GM19452 (cell line): ENCODE data around the gene H1-8.

Experiments used
- ATAC-seq: cut with Tn5 transposase; IDR thresholded peaks from one replicate; pipeline ENCODE4 v1.9.1; 2021; ENCODE audit not compliant: unreplicated experiment

The H1-8 gene

GRCh38 chr3:129555153-129555550, 12.2 kb downstream of the H1-8 start:
- no peak for ATAC-seq

DNA sequence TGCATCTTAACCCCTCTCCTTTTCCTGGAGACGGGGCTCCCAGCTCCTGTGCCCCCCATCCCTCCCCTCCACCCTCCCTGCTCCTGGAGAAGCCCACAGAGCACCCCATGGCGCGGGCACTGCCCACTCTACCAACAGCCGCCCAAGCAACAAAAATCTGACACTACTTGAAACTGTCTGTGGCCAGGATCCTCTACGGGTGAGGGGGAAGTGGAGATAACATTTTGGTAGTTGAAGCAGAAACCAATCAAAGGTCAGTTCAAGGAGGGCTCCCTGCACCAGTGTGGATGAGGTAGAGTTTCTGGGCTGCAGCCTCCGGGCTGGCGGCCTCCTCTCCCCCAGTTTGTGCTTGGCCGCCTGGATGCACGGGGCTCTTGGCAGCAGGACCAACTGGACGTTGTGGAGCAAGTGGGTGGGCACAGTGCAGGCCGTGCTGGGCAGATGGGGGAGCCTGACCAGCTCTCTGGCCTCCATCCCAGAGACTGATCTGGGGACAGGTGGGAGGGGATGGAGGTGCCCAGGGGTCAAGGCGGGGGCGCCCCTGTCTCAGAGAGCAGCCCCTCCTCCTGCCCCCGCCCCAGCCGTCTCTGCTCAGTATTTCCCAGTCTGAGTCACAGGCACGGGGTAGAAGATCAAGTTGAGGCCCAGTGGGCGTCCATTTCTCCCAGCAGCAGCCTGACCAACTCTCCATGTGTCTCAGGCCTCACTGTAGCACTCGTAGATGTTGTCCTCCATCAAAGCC, 12.8 kb downstream of the H1-8 start:
- ATAC-seq, result no peak

- ATAC-seq, result no peak
Observed at GRCh38 chr3:129556358-129556695, 13.4 kb downstream of the H1-8 start.

DNA sequence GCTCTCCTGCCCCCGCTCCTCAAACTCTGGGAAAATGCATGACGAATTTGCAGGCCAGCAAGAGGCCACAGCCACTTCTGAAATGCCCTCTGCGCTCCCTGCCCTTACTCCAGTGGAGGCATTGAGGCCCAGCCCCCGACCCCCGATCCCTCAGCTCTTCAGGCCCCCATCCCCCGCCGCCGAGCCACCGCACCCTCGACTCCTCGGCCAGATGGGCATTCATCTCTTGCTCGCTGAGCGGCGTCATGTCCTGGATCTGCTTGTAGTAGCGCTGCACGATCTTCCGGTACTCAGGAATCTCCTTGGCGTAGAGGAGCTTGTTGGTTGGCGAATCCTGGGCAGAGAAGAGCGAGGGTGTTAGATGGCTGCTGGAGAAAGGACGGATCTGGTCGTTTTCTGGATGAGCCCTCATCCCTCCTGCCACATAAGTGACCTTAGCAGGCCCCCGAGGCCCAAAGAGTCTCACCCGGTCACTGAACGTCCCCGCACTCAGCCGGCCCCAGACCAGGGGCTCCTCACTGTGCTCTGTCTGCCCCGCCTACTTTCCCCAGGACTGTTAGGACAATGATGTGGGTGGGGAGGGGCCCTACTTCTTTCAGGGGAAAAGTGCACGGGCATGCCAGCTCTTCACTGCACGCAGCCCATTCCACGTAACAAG, 14.0 kb downstream of the H1-8 start:
- no peak for ATAC-seq

GRCh38 chr3:129557548-129557894, 14.5 kb downstream of the H1-8 start:
- no peak for ATAC-seq

- ATAC-seq, result no peak
Observed at GRCh38 chr3:129558081-129558771, 15.3 kb downstream of the H1-8 start.

GRCh38 chr3:129558772-129559564, 16.0 kb downstream of the H1-8 start:
- ATAC-seq, result no peak

GRCh38 chr3:129559565-129560079, 16.6 kb downstream of the H1-8 start:
- ATAC-seq, result no peak

DNA sequence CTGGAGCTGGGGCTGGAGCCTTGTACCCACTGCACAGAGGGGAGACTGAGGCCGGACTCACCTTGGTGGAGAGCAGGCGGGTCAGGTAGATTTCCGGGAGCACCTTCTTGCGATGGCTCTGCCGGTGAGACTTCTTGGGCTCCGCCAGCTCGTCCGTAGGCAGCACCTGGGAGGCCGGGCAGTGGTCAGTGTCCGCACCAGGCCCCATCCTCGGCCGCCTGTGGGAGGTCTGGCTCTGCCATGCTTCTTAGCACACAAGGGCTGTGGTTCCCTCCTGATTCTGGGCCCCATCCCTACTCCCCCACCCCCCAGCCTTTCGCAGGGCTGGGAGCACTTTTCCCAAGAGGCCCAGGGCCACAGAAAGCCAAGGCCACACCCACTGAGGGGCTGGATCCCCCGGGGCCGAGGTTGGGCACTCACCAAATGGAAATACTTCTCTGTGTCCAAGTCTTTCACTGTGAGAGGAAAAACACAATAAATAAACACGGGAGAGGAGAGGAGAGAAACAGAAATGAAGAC, 17.4 kb downstream of the H1-8 start:
- ATAC-seq, result no peak

DNA sequence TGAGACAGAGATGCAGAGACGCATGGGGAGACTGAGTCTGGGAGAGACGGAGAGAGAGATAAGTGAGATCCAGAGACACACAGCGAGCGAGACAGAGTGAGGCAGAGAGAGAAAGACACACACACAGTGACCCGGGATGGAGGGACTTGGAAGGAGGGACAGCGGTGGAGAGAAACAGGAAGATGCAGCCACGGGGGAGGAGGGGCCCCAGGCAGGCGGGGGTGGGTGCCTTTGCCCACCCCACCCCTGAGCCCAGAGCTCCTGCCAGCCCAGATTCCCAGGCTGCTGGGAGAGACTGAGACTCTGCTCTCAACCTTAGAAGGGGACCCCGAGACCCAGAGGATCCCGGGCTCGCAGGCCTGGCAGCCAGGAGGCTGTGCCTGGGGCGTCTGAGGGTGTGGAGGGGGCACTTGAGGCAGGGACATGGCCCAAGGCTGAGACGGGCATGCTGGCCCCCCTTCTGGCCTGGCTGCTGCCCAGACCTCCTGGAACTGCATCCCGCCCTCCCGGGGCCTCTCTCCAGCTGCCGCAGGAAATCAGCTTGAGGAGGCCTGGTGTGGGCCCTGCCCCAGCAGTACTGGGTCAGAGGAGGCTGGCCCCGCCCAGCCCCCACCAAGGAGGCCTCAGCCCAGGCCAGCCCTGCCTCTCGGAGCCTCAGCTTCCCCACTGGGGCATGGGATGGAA, 18.1 kb downstream of the H1-8 start:
- ATAC-seq, result no peak

- no peak for ATAC-seq
Observed at GRCh38 chr3:129561619-129562248, 18.8 kb downstream of the H1-8 start.

DNA sequence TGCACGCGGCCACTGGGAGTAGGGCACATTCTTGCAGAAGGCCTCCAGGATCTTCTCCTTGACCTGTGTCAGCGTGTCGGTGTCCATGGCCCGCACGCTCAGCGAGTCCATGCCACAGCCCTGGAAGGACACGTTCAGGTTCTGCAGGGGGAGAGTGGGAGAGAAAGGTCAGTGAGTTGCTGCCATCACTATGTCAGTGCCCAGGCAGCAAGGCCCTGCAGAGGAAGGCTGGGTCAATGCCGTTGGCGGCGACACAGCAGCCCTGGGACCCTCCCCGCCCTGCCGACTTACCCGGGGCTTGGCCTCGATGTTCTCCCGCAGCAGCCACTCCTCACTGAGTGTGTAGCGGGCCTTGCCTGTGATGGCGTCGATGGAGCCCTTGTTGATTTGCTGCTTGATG, 19.8 kb downstream of the H1-8 start:
- ATAC-seq, result no peak

DNA sequence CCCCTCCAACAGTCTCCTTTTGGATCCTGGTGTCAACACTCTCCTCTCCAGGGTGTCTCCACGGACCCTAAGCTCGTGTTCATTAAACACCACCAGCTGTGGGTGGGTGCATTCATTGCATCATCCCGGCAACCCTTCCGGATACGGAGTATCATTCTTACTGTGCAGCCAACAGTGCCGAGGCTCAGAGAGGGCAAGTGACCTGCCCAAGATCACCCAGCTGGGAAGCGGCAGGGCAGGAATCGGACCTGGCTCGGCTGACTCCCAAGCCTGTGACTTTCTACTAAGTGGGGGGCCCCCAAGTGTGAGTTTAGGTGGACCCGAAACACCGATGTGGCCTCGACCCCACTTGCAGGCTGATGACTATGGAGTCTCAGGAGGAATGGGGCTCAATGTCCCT, 20.4 kb downstream of the H1-8 start:
- ATAC-seq, result no peak

DNA sequence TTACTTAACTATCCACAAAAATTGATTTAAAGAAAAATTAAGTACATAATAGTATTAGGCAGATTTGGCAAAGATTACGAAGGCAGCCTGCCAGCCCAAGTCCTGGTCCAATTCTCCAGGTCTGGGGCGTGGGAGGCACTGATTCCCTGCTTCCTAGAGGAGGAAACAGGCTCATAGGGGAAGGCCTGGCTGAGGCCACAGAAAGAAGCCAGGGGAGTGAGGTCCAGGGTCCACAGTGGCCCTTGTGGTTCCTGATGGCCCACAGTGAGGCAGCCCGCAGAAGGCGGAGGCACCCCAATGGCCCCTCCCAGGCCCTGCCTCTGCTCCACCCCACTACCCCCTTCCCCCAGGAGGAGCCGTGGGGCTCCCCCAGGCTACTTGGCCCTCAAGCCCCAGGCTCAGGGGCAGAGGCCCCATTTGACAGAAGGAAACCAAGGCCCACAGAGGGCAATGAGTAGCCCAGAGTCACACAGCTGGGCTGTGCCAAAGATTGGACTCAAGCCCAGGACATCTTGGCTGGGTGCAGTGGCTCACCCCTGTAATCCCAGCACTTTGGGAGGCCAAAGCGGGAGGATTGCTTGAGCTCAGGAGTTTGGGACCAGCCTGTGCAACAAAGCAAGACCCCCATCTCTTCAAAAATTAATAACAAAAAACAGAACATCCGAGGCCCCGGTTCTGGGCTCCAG, 21.0 kb downstream of the H1-8 start:
- ATAC-seq, result no peak

DNA sequence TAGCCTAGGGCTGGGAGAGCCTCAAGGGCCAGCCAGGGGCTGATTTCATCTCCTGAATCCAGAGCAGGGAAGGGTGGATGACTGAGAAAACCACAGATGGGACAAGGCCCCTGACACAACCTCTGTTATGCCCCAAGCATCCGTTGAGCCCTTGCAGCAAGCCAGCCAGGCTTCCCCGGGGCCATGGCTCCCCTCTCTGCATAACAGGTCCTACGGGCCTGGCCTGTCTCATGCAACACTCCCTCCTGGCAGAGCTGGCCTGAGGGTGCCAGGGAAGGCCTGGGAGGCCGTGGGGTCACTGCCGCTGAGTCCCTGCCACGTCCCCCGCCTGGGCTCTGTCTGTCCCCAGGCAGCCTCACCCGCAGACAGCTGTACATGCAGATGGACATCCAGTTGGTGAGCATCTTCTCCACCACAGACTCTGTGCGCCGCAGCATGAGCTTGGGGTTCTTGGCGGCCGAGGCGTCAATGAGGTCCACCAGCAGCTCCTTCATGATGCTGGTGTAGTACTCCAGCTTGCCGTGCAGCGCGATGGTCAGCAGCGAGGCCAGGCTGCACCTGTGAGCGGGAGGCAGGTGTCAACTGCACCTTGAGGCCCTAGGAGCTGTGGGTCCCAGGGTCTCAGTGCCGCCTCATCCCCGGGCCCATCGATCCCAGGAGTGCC, 22.1 kb downstream of the H1-8 start:
- ATAC-seq, result no peak

GRCh38 chr3:129565902-129566301, 22.9 kb downstream of the H1-8 start:
- ATAC-seq, result no peak

DNA sequence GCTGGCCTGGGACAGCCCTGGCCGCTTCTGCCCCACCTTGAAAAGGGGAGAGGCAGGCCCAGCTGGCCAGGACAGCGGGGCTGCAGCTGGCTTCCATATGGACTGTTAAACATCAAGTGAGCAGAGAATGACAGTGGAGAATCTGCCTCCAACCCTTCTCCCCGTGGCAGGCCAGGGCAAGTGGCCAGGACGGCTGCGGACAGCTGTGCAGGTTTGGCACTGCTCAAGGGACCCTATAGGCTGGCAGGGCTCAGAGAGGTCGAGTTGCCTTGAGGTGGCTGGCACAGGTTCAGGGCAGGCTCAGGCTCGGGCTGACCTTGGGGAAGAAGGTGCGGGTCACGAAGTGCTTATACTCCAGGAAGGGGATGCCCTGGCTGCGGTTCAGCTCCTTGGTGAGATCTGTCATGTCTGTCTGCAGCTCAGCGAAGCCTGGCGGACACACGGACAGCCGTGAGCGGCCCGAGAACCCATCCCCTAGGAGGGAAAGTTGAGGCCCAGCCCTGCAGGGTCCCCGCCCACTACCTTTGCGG, 24.3 kb downstream of the H1-8 start:
- ATAC-seq, result no peak

DNA sequence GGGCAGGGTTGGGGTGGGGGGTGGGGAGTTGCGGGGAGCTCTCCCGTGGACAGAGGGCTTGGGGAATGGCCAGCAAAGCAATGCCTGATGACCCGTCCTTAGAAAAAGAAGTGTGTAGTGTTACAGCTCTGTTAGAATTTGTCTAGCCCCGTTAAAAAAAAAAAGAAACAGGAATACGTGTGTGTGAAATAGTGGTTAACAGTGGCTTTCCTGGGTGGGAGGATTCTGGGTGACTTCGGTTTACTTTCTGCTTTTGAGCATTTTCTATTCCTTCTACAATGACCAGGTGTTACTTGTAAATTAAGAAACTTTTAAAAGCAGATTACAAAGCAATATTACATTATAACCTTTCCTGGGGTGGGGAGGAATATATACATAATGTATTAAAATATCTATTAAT, 25.0 kb downstream of the H1-8 start:
- ATAC-seq, result no peak

DNA sequence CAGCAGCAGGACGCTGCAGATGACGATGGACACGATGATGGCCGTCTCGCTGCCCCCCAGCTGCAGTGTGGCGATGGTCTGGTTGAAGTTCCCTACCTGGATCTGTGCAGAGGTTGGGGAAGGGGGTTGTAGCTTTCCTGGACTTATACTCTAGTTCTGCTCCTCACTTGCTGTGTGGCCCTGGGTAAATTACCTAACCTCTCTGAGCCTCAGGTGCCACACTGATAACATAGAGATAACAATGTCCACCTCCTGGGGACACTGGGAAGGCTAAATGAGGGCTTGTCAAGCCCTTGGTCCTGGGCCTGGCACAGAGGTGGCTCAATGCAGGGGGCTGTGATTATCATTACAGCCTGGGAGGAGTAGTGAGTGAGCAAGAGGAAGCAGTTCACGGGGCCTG, 26.9 kb downstream of the H1-8 start:
- ATAC-seq, result no peak
